ENCODE measurements around the gene SHB.
"Not testable (repeated sequence)": the region's sequence is repeated elsewhere in the genome, so short reads cannot be mapped to it uniquely, and the experiment has no call there.

The SHB gene

GRCh38 chr9:37889536-37889935 is 179.5 kb downstream of the SHB start:
- Histone ChIP-seq H3K27me3 (ENCODE audit: insufficient read depth, poor library complexity, severe bottlenecking) (no peaks in the 10 kb centered on the region), H3K9me3 (ENCODE audit: severe bottlenecking) (no peaks in the 10 kb centered on the region), H3K27ac (ENCODE audit: poor library complexity, severe bottlenecking) (no peak overlapping the region), H3K36me3 (ENCODE audit: low read depth) (peaks cover 61% of the 10 kb centered on the region), H3K4me3 (ENCODE audit: severe bottlenecking) (no peak overlapping the region), H3K4me1 (ENCODE audit: insufficient read depth, poor library complexity, severe bottlenecking) (no peaks in the 10 kb centered on the region)
- ATAC-seq (ENCODE audit: low read depth) (no peak), DNase-seq (ENCODE audit: low spot score) (no peak)
- TF ChIP-seq, protein P1, sequence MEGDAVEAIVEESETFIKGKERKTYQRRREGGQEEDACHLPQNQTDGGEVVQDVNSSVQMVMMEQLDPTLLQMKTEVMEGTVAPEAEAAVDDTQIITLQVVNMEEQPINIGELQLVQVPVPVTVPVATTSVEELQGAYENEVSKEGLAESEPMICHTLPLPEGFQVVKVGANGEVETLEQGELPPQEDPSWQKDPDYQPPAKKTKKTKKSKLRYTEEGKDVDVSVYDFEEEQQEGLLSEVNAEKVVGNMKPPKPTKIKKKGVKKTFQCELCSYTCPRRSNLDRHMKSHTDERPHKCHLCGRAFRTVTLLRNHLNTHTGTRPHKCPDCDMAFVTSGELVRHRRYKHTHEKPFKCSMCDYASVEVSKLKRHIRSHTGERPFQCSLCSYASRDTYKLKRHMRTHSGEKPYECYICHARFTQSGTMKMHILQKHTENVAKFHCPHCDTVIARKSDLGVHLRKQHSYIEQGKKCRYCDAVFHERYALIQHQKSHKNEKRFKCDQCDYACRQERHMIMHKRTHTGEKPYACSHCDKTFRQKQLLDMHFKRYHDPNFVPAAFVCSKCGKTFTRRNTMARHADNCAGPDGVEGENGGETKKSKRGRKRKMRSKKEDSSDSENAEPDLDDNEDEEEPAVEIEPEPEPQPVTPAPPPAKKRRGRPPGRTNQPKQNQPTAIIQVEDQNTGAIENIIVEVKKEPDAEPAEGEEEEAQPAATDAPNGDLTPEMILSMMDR (IDR thresholded peaks at IDR 0.05; ENCODE audit: poor library complexity, severe bottlenecking) = no peak

- H3K36me3 ChIP-seq (ENCODE audit: low read depth) = peaks cover 50% of the 10 kb centered on the region
Measured at GRCh38 chr9:37887977-37888583, 180.9 kb downstream of the SHB start.

DNA sequence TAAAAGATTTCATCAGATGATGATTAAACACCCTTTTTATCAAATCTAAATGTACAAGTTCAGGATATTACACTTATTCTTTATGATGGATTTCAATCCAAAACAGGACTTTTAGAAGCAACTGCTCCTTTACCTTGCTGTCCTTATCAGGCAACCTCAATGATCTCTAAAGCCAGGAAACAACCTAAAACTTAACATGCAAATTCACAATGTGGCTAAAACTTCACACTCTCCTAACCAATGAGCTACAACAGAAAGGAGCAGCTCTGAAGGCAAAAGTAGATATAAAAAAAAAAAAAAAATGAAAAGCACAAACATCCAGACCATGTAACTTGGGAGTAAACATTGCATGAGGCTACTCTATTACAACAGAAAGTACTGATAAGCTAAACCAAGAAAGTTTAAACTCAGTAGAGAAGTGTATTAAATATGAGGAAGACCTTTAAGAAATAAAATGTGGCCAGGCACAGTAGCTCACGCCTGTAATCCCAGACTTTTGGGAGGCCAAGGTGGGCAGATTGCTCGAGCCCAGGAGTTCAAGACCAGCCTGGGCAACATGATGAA is 188.0 kb downstream of the SHB start:
- TF ChIP-seq, protein P1 (IDR thresholded peaks at IDR 0.05; ENCODE audit: poor library complexity, severe bottlenecking) = no peak
- Histone ChIP-seq H3K27ac (ENCODE audit: poor library complexity, severe bottlenecking) (no peak overlapping the region), H3K4me3 (ENCODE audit: severe bottlenecking) (no peak overlapping the region), H3K36me3 (ENCODE audit: low read depth) (peaks cover 11% of the 10 kb centered on the region), H3K27me3 (ENCODE audit: insufficient read depth, poor library complexity, severe bottlenecking) (no peaks in the 10 kb centered on the region), H3K9me3 (ENCODE audit: severe bottlenecking) (no peaks in the 10 kb centered on the region), H3K4me1 (ENCODE audit: insufficient read depth, poor library complexity, severe bottlenecking) (no peaks in the 10 kb centered on the region)
- DNase-seq (ENCODE audit: low spot score) (no peak), ATAC-seq (ENCODE audit: low read depth) (no peak)

More at GRCh38 chr9:37887977-37888583, 180.9 kb downstream of the SHB start:
- H3K4me3 ChIP-seq (ENCODE audit: severe bottlenecking); H3K27ac ChIP-seq (ENCODE audit: poor library complexity, severe bottlenecking); H3K4me1 ChIP-seq (ENCODE audit: insufficient read depth, poor library complexity, severe bottlenecking); DNase-seq (ENCODE audit: low spot score); H3K9me3 ChIP-seq (ENCODE audit: severe bottlenecking); H3K27me3 ChIP-seq (ENCODE audit: insufficient read depth, poor library complexity, severe bottlenecking); ATAC-seq (ENCODE audit: low read depth): not testable (repeated sequence)

DNA sequence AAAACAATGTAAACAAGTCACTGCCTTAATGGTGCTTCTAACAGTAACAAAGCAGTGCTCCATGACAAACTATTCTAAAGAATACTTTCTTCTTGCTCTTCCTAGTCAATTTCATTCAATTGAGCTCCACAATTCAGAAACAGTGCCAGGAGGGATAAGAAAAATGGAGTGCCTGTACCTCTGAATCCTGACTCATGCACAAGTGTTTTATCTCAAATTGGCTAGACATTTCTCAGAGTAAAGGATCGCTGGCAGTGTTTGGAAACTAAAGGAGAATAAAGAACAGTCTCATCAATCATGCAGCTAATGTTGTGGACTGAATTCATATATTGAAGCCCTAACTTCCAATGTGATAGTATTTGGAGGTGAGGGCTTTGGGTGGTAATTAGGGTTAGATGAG is 192.7 kb downstream of the SHB start:
- ATAC-seq (ENCODE audit: low read depth) = no peak

GRCh38 chr9:37873955-37874354 is 195.1 kb downstream of the SHB start:
- DNase-seq (ENCODE audit: low spot score) = no peak
- H3K36me3 ChIP-seq (ENCODE audit: low read depth) = no peaks in the 10 kb centered on the region
- no peaks in the 10 kb centered on the region for H3K9me3 ChIP-seq (ENCODE audit: severe bottlenecking)
- no peak overlapping the region for H3K27ac ChIP-seq (ENCODE audit: poor library complexity, severe bottlenecking)
- H3K27me3 ChIP-seq (ENCODE audit: insufficient read depth, poor library complexity, severe bottlenecking) = no peaks in the 10 kb centered on the region
- no peak for ATAC-seq (ENCODE audit: low read depth)
- no peak overlapping the region for H3K4me3 ChIP-seq (ENCODE audit: severe bottlenecking)
- TF ChIP-seq, protein P1 (IDR thresholded peaks at IDR 0.05; ENCODE audit: poor library complexity, severe bottlenecking) = no peak
- H3K4me1 ChIP-seq (ENCODE audit: insufficient read depth, poor library complexity, severe bottlenecking) = no peaks in the 10 kb centered on the region

More for the DNA sequence above, 192.7 kb downstream of the SHB start:
- H3K4me1 ChIP-seq (ENCODE audit: insufficient read depth, poor library complexity, severe bottlenecking) = no peaks in the 10 kb centered on the region
- H3K27ac ChIP-seq (ENCODE audit: poor library complexity, severe bottlenecking) = no peak overlapping the region
- no peaks in the 10 kb centered on the region for H3K9me3 ChIP-seq (ENCODE audit: severe bottlenecking)
- DNase-seq (ENCODE audit: low spot score) = no peak
- TF ChIP-seq, protein P1 (IDR thresholded peaks at IDR 0.05; ENCODE audit: poor library complexity, severe bottlenecking) = no peak
- H3K4me3 ChIP-seq (ENCODE audit: severe bottlenecking) = no peak overlapping the region
- H3K27me3 ChIP-seq (ENCODE audit: insufficient read depth, poor library complexity, severe bottlenecking) = no peaks in the 10 kb centered on the region
- H3K36me3 ChIP-seq (ENCODE audit: low read depth) = peaks cover 5% of the 10 kb centered on the region; the same call in 1 of the 2 replicates

Data from RWPE2 (cell line).